ENCODE measurements around the gene PRKAR2B. TPM values are rescaled to one million over a fixed set of nuclear protein-coding genes. Genes with fewer than 3 reads are reported as not detected.

The PRKAR2B gene
- total RNA-seq, 3 donors from 2014 or later (not counting 1 experiment from before 2014, with no cell fraction given), result 2.1 to 14.3 (median 4.0) TPM

- no peaks in the 10 kb centered on the region for H3K36me3 ChIP-seq (ENCODE audit: control insufficient read depth, insufficient read depth, low read length)
- H3K4me1 ChIP-seq (ENCODE audit: control insufficient read depth, insufficient read depth, low read length), result no peaks in the 10 kb centered on the region
- peaks cover 0 to 4% of the 10 kb centered on the region in 2 donors for H3K27me3 Mint-ChIP-seq (ENCODE audit: low read depth in 2 of 2)
- no peak overlapping the region for H3K4me3 ChIP-seq (ENCODE audit: low read length)
- intact Hi-C loops (cut with micrococcal nuclease), result no loop called here
- no peak for TF ChIP-seq CTCF (IDR thresholded peaks at IDR 0.05)
- no peaks in the 10 kb centered on the region for H3K27me3 ChIP-seq (ENCODE audit: control insufficient read depth, insufficient read depth, low read length)
- H3K9me3 Mint-ChIP-seq, result no peaks in the 10 kb centered on the region
- H3K27ac Mint-ChIP-seq, result no peak overlapping the region
- no peak for ATAC-seq
- WGBS (ENCODE audit: insufficient coverage), result 88% methylated on average over 2 of the region's 2 CpGs
- H3K27ac ChIP-seq (ENCODE audit: low read length), result no peak overlapping the region
- H3K4me3 Mint-ChIP-seq, result no peak overlapping the region
- no peaks in the 10 kb centered on the region for H3K9me3 ChIP-seq (ENCODE audit: control insufficient read depth, insufficient read depth, low read length)
- no peaks in the 10 kb centered on the region for H3K36me3 Mint-ChIP-seq
- no peaks in the 10 kb centered on the region for H3K4me1 Mint-ChIP-seq
- DNase-seq, result no peak
These were observed 26.4 kb upstream of the PRKAR2B start for GRCh38 chr7:107017965-107018719.

GRCh38 chr7:107020400-107020799 lies 24.1 kb upstream of the PRKAR2B start:
- Mint-ChIP-seq H3K27ac (no peak overlapping the region), H3K36me3 (no peaks in the 10 kb centered on the region), H3K4me3 (no peak overlapping the region), H3K27me3 (ENCODE audit: low read depth in 2 of 2) (peaks cover 0 to 6% of the 10 kb centered on the region in 2 donors), H3K9me3 (no peaks in the 10 kb centered on the region), H3K4me1 (no peaks in the 10 kb centered on the region)
- no peak overlapping the region for H3K4me3 ChIP-seq (ENCODE audit: low read length)
- no peaks in the 10 kb centered on the region for H3K36me3 ChIP-seq (ENCODE audit: control insufficient read depth, insufficient read depth, low read length)
- DNase-seq (no peak), ATAC-seq (no peak)
- 75% methylated on average over 5 of the region's 5 CpGs for WGBS (ENCODE audit: insufficient coverage)
- H3K9me3 ChIP-seq (ENCODE audit: control insufficient read depth, insufficient read depth, low read length), result no peaks in the 10 kb centered on the region
- H3K27ac ChIP-seq (ENCODE audit: low read length), result no peak overlapping the region
- intact Hi-C loops (cut with micrococcal nuclease), result no loop called here
- no peaks in the 10 kb centered on the region for H3K4me1 ChIP-seq (ENCODE audit: control insufficient read depth, insufficient read depth, low read length)
- no peak for TF ChIP-seq CTCF (IDR thresholded peaks at IDR 0.05)
- H3K27me3 ChIP-seq (ENCODE audit: control insufficient read depth, insufficient read depth, low read length), result no peaks in the 10 kb centered on the region

GRCh38 chr7:107021600-107021999 lies 22.9 kb upstream of the PRKAR2B start:
- Histone ChIP-seq H3K36me3 (ENCODE audit: control insufficient read depth, insufficient read depth, low read length) (no peaks in the 10 kb centered on the region), H3K4me3 (ENCODE audit: low read length) (no peak overlapping the region), H3K9me3 (ENCODE audit: control insufficient read depth, insufficient read depth, low read length) (no peaks in the 10 kb centered on the region), H3K27me3 (ENCODE audit: control insufficient read depth, insufficient read depth, low read length) (no peaks in the 10 kb centered on the region), H3K4me1 (ENCODE audit: control insufficient read depth, insufficient read depth, low read length) (no peaks in the 10 kb centered on the region), H3K27ac (ENCODE audit: low read length) (no peak overlapping the region)
- H3K4me1 Mint-ChIP-seq, result no peaks in the 10 kb centered on the region
- H3K4me3 Mint-ChIP-seq, result no peak overlapping the region
- H3K27me3 Mint-ChIP-seq (ENCODE audit: low read depth in 2 of 2), result peaks cover 0 to 6% of the 10 kb centered on the region in 2 donors
- H3K27ac Mint-ChIP-seq, result no peak overlapping the region
- H3K36me3 Mint-ChIP-seq, result no peaks in the 10 kb centered on the region
- ATAC-seq (no peak), DNase-seq (no peak)
- no peaks in the 10 kb centered on the region for H3K9me3 Mint-ChIP-seq
- intact Hi-C loops (cut with micrococcal nuclease), result no loop called here
- no peak for TF ChIP-seq CTCF (IDR thresholded peaks at IDR 0.05)
- WGBS (ENCODE audit: insufficient coverage), result 97% methylated on average over 3 of the region's 3 CpGs
